HepG2 (cell line): ENCODE results near the gene NFX1.
"Not testable (repeated sequence)": the region's sequence is repeated elsewhere in the genome, so short reads cannot be mapped to it uniquely, and the experiment has no call there.

Experiments
- ATF7 ChIP-seq, 2 experiments: fragments of 450-650 bp in 1 of 2; sonication (generic) in 1 of 2; formaldehyde crosslinking in 1 of 2; IDR thresholded peaks; 2 replicates each; pipeline versions ENCODE4 v1.4.0 to v1.6.1; 2016 to 2020; ENCODE audit warnings: antibody characterized with exemption in 1 of 2, mild to moderate bottlenecking in 1 of 2, missing genetic modification reagents in 1 of 2
- DNMT1 ChIP-seq: sonication (generic); formaldehyde crosslinking; IDR thresholded peaks from 2 replicates; pipeline ENCODE4 v1.5.1; 2020; ENCODE audit warnings: mild to moderate bottlenecking, missing genetic modification reagents
- ELF1 ChIP-seq: sonication (generic); formaldehyde crosslinking; IDR thresholded peaks from 2 replicates; pipeline ENCODE4 v1.4.0; 2020; ENCODE audit warnings: missing genetic modification reagents
- GABPA ChIP-seq, 2 experiments: IDR thresholded peaks; 2 replicates each; pipeline ENCODE4 v1.6.1; 2011 to 2016; ENCODE audit warnings: low read depth in 2 of 2, low read length in 1 of 2, missing biosample characterization in 1 of 2, missing genetic modification characterization in 1 of 2
- MTF1 ChIP-seq: sonication (generic); formaldehyde crosslinking; IDR thresholded peaks from 2 replicates; pipeline ENCODE4 v1.5.0; 2020; ENCODE audit warnings: missing genetic modification reagents
- SKI ChIP-seq: fragments of 450-650 bp; IDR thresholded peaks from one replicate; pipeline ENCODE4 v1.6.1; 2018; ENCODE audit warnings: mild to moderate bottlenecking; ENCODE audit not compliant: partially characterized antibody
- SMAD3 ChIP-seq: sonication (generic); formaldehyde crosslinking; IDR thresholded peaks from 2 replicates; pipeline ENCODE4 v1.4.0; 2020; ENCODE audit warnings: missing genetic modification reagents
- TCF12 ChIP-seq, 2 experiments: fragments of 450-650 bp in 1 of 2; sonication (generic) in 1 of 2; formaldehyde crosslinking in 1 of 2; IDR thresholded peaks; 2 replicates each; pipeline versions ENCODE4 v1.6.1 to v1.8.0; 2017 to 2022; ENCODE audit warnings: antibody characterized with exemption in 1 of 2, mild to moderate bottlenecking in 1 of 2, missing genetic modification reagents in 1 of 2, moderate library complexity in 1 of 2
- THAP11 ChIP-seq: IDR thresholded peaks from 2 replicates; pipeline ENCODE4 v1.6.1; 2016; ENCODE audit warnings: missing biosample characterization, missing genetic modification reagents
- ZBTB42 ChIP-seq: sonication (generic); formaldehyde crosslinking; IDR thresholded peaks from 2 replicates; pipeline ENCODE4 v1.5.0; 2020; ENCODE audit warnings: mild to moderate bottlenecking, missing genetic modification reagents
- ZMAT5 ChIP-seq: sonication (generic); formaldehyde crosslinking; IDR thresholded peaks from 2 replicates; pipeline ENCODE4 v1.5.0; 2020; ENCODE audit warnings: mild to moderate bottlenecking, low read depth, missing genetic modification reagents, borderline replicate concordance
- ZNF530 ChIP-seq: sonication (generic); formaldehyde crosslinking; IDR thresholded peaks from 2 replicates; pipeline ENCODE4 v1.5.0; 2020; ENCODE audit warnings: low read depth, mild to moderate bottlenecking, missing genetic modification reagents
- ZNF552 ChIP-seq: sonication (generic); formaldehyde crosslinking; IDR thresholded peaks from 2 replicates; pipeline ENCODE4 v1.9.0; 2022; ENCODE audit warnings: missing genetic modification reagents, mild to moderate bottlenecking, borderline replicate concordance
- TF ChIP-seq, protein P1 (sequence below): IDR thresholded peaks from 2 replicates; pipeline ENCODE4 v1.4.0; 2020; ENCODE audit warnings: mild to moderate bottlenecking, missing genetic modification reagents

DNA sequence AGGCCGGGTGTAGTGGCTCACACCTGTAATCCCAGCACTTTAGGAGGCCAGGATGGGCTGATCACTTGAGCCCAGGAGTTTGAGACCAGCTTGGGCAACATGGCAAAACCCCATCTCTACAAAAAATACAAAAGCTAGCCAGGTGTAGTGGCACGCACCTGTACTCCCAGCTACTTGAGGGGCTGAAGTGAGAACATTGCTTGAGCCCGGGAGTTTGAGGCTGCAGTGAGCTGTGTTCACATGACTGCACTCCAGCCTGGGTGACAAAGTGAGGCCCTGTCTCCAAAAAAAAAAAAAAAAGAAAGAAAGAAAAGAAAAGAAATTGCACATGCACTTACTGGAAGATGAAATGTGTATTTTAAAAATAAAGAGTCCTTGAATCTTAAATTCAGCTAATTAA is 26.8 kb downstream of the NFX1 start:
- TF ChIP-seq THAP11 (CRISPR knock-in tag); ELF1 (CRISPR knock-in tag); GABPA (IDR thresholded peaks at IDR 0.05; ENCODE audit: low read depth, low read length); GABPA (CRISPR knock-in tag; IDR thresholded peaks at IDR 0.05; ENCODE audit: low read depth); SMAD3 (CRISPR knock-in tag); ZBTB42 (CRISPR knock-in tag); SKI; MTF1 (CRISPR knock-in tag); TCF12 (IDR thresholded peaks at IDR 0.05); TCF12 (CRISPR knock-in tag; IDR thresholded peaks at IDR 0.05); ZMAT5 (CRISPR knock-in tag); DNMT1 (CRISPR knock-in tag); ATF7 (IDR thresholded peaks at IDR 0.05); ATF7 (CRISPR knock-in tag; IDR thresholded peaks at IDR 0.05); ZNF552 (CRISPR knock-in tag); ZNF530 (CRISPR knock-in tag): not testable (repeated sequence)
- TF ChIP-seq, protein P1, sequence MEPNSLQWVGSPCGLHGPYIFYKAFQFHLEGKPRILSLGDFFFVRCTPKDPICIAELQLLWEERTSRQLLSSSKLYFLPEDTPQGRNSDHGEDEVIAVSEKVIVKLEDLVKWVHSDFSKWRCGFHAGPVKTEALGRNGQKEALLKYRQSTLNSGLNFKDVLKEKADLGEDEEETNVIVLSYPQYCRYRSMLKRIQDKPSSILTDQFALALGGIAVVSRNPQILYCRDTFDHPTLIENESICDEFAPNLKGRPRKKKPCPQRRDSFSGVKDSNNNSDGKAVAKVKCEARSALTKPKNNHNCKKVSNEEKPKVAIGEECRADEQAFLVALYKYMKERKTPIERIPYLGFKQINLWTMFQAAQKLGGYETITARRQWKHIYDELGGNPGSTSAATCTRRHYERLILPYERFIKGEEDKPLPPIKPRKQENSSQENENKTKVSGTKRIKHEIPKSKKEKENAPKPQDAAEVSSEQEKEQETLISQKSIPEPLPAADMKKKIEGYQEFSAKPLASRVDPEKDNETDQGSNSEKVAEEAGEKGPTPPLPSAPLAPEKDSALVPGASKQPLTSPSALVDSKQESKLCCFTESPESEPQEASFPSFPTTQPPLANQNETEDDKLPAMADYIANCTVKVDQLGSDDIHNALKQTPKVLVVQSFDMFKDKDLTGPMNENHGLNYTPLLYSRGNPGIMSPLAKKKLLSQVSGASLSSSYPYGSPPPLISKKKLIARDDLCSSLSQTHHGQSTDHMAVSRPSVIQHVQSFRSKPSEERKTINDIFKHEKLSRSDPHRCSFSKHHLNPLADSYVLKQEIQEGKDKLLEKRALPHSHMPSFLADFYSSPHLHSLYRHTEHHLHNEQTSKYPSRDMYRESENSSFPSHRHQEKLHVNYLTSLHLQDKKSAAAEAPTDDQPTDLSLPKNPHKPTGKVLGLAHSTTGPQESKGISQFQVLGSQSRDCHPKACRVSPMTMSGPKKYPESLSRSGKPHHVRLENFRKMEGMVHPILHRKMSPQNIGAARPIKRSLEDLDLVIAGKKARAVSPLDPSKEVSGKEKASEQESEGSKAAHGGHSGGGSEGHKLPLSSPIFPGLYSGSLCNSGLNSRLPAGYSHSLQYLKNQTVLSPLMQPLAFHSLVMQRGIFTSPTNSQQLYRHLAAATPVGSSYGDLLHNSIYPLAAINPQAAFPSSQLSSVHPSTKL (CRISPR knock-in tag), result not testable (repeated sequence)
